ENCODE measurements around the gene EPHX1. TPM values are rescaled to one million over a fixed set of nuclear protein-coding genes. Genes with fewer than 3 reads are reported as not detected.

EPHX1 gene
- total and polyA plus RNA-seq, 2 donors (not counting 1 experiment from before 2014, with no cell fraction given): 0.75 to 4.2 TPM

- peak overlapping the region; percentile 59 for H3K4me3 Mint-ChIP-seq
- ChIA-PET POLR2A (no interaction called here), CTCF (interaction anchor here (0.9 to 2.1 kb wide), 4 partner anchors 15 to 72 kb away, joined by 3 to 9 read pairs (median 4); partner anchors contain the start of genes SRP9 and TMEM63A)
- no peaks in the 10 kb centered on the region for H3K27me3 Mint-ChIP-seq
- H3K27ac ChIP-seq (ENCODE audit: low read length in 2 of 2): peak overlapping the region; percentile 68 to 87
- 90% methylated on average over 1 of the region's 7 CpGs for WGBS (ENCODE audit: insufficient coverage)
- no peaks in the 10 kb centered on the region for H3K9me3 Mint-ChIP-seq (ENCODE audit: insufficient read depth)
- H3K27me3 ChIP-seq (replicated peaks in 1 of 4; ENCODE audit: control extremely low read depth in 1 of 4, control insufficient read depth in 3 of 4, insufficient read depth in 4 of 4, low read length in 3 of 4): no peaks in the 10 kb centered on the region
- TF ChIP-seq EZH2 (IDR thresholded peaks at IDR 0.05; ENCODE audit: borderline replicate concordance, insufficient read depth, low read depth, low read length, poor library complexity, severe bottlenecking): no peak
- no peak for TF ChIP-seq CTCF (IDR thresholded peaks at IDR 0.05)
- H3K9me3 ChIP-seq (ENCODE audit: control extremely low read depth in 1 of 3, control insufficient read depth in 2 of 3, insufficient read depth in 1 of 3, low read length in 2 of 3): peaks cover 0 to 7% (median 0%) of the 10 kb centered on the region in 3 donors
- H3K36me3 ChIP-seq (replicated peaks in 1 of 2; ENCODE audit: control extremely low read depth in 1 of 2, control insufficient read depth in 1 of 2, extremely low read depth in 1 of 2, insufficient read depth in 2 of 2, low read length in 1 of 2): peaks cover 2 to 55% of the 10 kb centered on the region in 2 experiments
- ATAC-seq (ENCODE audit: low read depth): no peak
- peak overlapping the region; percentile 98 for H3K27ac Mint-ChIP-seq
- H4K20me1 ChIP-seq (ENCODE audit: control insufficient read depth, insufficient read depth, low read length, poor library complexity, severe bottlenecking): peaks cover 6% of the 10 kb centered on the region
- peaks cover 3% of the 10 kb centered on the region for H3K79me2 ChIP-seq (ENCODE audit: control insufficient read depth, insufficient read depth, low read length)
- H3K4me2 ChIP-seq (replicated peaks; ENCODE audit: low read depth, low read length, poor library complexity, severe bottlenecking): peak overlapping the region; percentile 72
- no peak overlapping the region for H3K4me3 ChIP-seq (ENCODE audit: control extremely low read depth in 1 of 5, extremely low read depth in 1 of 5, insufficient read depth in 1 of 5, low read depth in 2 of 5, low read length in 4 of 5)
- DNase-seq: peak; percentile 32
- H3K9ac ChIP-seq (ENCODE audit: low read length): no peak overlapping the region
- peaks cover 65% of the 10 kb centered on the region for H3K4me1 Mint-ChIP-seq
- intact Hi-C loops (cut with micrococcal nuclease): loop anchor here (2.0 to 5.0 kb wide), 6 partner anchors 33 to 423 kb away; partner anchors contain the start of genes LBR, PYCR2, SRP9 and TMEM63A
- no peak overlapping the region for H2AFZ ChIP-seq (ENCODE audit: insufficient read depth, low read depth, low read length, poor library complexity, severe bottlenecking)
- peaks cover 56 to 74% of the 10 kb centered on the region in 2 donors for H3K4me1 ChIP-seq (ENCODE audit: control insufficient read depth in 2 of 2, insufficient read depth in 2 of 2, low read length in 2 of 2)
These were observed 40.0 kb downstream of the EPHX1 start for GRCh38 chr1:225849925-225850324.

- Histone ChIP-seq H3K79me2 (ENCODE audit: control insufficient read depth, insufficient read depth, low read length) (peaks cover 3% of the 10 kb centered on the region), H3K4me3 (ENCODE audit: control extremely low read depth in 1 of 5, extremely low read depth in 1 of 5, insufficient read depth in 1 of 5, low read depth in 2 of 5, low read length in 4 of 5) (no peak overlapping the region), H3K9me3 (ENCODE audit: control extremely low read depth in 1 of 3, control insufficient read depth in 2 of 3, insufficient read depth in 1 of 3, low read length in 2 of 3) (peaks cover 0 to 7% (median 0%) of the 10 kb centered on the region in 3 donors), H4K20me1 (ENCODE audit: control insufficient read depth, insufficient read depth, low read length, poor library complexity, severe bottlenecking) (peaks cover 6% of the 10 kb centered on the region), H2AFZ (ENCODE audit: insufficient read depth, low read depth, low read length, poor library complexity, severe bottlenecking) (no peak overlapping the region), H3K27ac (ENCODE audit: low read length in 2 of 2) (peak overlapping the region; percentile 68 to 87), H3K27me3 (replicated peaks in 1 of 4; ENCODE audit: control extremely low read depth in 1 of 4, control insufficient read depth in 3 of 4, insufficient read depth in 4 of 4, low read length in 3 of 4) (no peaks in the 10 kb centered on the region), H3K9ac (ENCODE audit: low read length) (no peak overlapping the region), H3K4me1 (ENCODE audit: control insufficient read depth in 2 of 2, insufficient read depth in 2 of 2, low read length in 2 of 2) (peaks cover 56 to 74% of the 10 kb centered on the region in 2 donors), H3K36me3 (replicated peaks in 1 of 2; ENCODE audit: control extremely low read depth in 1 of 2, control insufficient read depth in 1 of 2, extremely low read depth in 1 of 2, insufficient read depth in 2 of 2, low read length in 1 of 2) (peaks cover 2 to 59% of the 10 kb centered on the region in 2 experiments), H3K4me2 (replicated peaks; ENCODE audit: low read depth, low read length, poor library complexity, severe bottlenecking) (peak overlapping the region; percentile 72)
- WGBS (ENCODE audit: insufficient coverage): 95% methylated on average over 6 of the region's 7 CpGs
- intact Hi-C loops (cut with micrococcal nuclease): no loop called here
- H3K27ac Mint-ChIP-seq: peak overlapping the region; percentile 98
- H3K4me3 Mint-ChIP-seq: no peak overlapping the region
- no peak for TF ChIP-seq EZH2 (IDR thresholded peaks at IDR 0.05; ENCODE audit: borderline replicate concordance, insufficient read depth, low read depth, low read length, poor library complexity, severe bottlenecking)
- TF ChIP-seq CTCF (IDR thresholded peaks at IDR 0.05): no peak
- H3K27me3 Mint-ChIP-seq: no peaks in the 10 kb centered on the region
- CTCF ChIA-PET: interaction anchor here (0.9 to 1.6 kb wide), 2 partner anchors 16 to 30 kb away, joined by 3 to 4 read pairs; no protein-coding TSS in a partner anchor
- no peak for ATAC-seq (ENCODE audit: low read depth)
- no peaks in the 10 kb centered on the region for H3K9me3 Mint-ChIP-seq (ENCODE audit: insufficient read depth)
- POLR2A ChIA-PET: no interaction called here
- no peak for DNase-seq
- H3K4me1 Mint-ChIP-seq: peaks cover 65% of the 10 kb centered on the region
These were observed 40.4 kb downstream of the EPHX1 start for GRCh38 chr1:225850370-225850769.
